Stimulated activated CD8-positive, alpha-beta memory T cell treated with anti-CD3 and anti-CD28 coated beads, Interleukin-12 subunit alpha, Interleukin-12 subunit beta, amount 100 ng/mL, for 1 hour (primary cell): Measurements from ENCODE around the gene MED25.

ENCODE experiments used
- DNase-seq: peaks from one replicate; pipeline ENCODE4 v3.0.0-alpha.2; 2020; ENCODE audit warnings: low read depth

The MED25 gene

DNA sequence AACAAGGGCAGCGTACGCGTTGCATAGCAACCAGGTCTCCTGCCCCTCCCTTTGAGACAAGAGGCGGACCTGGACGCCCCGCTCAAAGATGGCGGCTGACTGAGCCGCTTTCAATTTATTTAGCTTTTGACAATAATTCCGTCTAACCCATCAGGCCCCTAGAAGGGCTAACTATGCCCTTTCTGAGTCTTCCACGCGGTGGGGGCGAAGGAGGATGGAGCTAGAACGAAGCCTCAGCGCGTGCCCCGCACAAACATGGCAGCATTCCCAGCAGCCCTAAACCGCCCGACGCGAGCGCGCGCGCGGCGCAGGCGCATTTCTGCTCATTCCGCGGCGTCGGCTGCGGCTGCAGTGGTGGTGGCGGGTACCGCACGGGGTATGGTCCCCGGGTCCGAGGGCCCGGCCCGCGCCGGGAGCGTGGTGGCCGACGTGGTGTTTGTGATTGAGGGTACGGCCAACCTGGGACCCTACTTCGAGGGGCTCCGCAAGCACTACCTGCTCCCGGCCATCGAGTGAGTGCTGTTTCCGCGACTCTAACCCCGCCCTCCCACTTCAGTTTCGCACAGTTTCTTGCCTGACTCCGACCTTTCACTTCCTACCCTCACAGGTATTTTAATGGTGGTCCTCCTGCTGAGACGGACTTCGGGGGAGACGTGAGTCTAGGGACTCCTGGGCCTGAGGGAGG, at the start of gene MED25:
Gene MED25, plus strand, starts transcription at position 326 of the 685 bp plus-strand sequence. Its CDS starts 53 bp downstream, at position 379.
- DNase-seq = peak; percentile 76

DNA sequence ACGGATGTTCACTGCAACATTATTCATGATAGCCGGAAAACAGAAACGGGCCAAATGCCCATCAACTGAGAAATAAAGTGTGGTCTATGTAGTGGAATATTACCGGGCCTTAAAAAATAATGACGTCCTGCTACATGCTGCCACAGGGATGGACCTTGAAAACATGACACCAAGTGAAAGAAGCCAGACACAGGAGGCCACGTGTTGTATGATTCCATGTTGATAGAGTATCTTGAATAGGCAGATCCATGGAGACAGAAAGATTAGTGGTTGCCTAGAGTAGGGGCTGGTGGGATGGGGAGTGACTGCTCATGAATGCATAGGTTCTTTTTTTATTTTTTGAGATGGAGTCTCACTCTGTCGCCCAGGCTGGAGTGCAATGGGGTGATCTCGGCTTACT, 47.6 kb upstream of the MED25 start:
- no peak for DNase-seq

DNA sequence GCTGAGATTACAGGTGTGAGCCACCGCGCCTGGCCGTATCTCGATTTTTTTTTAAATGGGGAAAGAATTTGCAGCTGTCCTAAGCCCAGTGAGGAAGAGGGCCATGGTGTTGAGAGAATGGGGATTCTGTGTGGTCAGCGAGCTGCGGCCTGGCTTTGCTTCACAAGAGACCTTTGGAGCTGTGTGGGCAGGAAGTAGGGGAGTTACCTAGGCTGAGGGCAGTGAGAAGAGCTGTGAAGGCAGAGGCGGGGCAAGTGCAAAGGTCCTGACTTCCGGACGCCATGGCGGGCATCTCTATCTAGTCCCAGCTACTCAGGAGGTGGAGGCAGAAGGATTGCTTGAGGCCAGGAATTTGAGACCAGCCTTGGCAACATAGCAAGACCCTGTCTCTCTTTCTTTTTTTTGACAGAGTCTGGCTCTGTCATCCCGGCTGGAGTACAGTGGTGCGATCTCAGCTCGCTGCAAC, 46.4 kb upstream of the MED25 start:
- no peak for DNase-seq

DNA sequence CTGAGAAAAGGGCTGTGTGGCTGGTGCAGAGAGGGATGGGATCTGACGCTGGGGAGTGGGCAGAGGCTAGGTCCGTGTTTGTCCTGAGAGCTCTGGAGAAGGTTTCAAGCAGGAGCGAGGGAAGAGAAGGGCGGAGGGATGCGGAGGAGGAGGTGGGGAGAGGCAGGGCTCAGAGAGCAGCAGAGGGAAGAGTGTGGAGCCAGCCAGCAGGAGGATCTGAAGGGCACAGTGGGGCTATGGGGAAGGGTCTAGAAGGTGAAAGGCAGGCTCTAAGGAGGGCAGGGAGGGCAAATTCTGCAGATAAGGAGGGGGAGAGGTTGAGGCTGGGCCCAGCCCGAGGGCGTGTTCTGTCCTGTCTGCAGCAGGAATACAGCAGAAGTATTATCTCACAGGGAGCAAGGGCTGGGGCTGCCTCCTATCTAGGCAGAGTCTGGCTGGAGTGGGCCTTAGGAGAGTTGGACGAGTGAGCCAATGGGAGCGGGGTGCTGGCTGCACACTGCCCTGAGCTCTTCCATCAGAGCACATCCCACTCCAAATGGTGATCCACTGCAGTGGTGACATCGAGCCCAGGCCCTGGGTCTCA, 45.1 kb upstream of the MED25 start:
- DNase-seq = no peak

DNA sequence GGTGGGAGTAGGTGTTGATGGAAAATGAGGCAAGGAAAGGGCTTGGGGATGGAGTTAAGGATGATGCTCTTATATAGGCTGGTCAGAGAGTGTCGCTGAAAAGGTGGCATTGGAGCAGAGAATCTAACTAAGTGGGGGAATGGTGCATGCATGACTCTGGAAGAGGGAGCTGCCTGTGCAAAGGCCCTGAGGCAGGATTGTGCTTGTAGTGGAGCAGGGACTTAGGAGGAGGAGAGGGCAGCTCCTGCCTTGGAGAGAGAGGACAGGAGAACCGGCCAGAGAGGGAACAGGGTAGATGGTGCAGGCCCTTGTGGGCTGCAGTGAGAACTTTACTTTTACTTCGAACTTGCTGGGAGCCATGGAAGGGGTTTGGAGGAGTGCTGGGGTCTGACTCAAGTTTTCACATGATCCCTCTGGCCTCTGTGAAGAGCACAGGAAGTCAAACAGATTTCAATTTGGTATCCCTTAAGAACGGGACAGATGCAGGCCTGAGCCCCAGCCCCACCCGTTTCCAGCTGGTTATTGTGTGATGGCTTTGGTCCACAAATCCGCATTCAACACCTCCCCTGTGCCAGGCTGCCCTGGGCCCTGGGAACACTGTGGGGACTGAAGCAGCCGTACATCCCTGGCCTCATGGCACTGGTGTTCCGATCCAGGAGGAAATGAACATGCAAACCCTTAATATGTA, 44.3 kb upstream of the MED25 start:
- no peak for DNase-seq

DNA sequence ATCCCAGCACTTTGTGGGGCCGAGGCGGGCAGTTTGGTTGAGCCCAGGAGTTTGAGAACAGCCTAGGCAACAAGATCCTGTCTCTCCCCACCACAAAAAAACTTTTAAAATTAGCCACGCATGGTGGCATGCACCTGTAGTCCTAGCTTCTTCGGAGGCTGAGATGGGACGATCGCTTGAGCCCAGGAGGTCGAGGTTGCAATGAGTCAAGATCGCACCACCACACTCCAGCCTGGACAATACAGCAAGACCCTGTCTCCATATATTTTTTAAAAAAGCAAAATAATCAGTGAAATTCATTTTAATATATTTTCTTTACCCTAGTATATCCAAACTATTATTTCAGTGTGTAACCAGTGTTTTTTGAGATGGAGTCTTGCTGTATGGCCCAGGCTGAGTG, 43.1 kb upstream of the MED25 start:
- DNase-seq = no peak

DNA sequence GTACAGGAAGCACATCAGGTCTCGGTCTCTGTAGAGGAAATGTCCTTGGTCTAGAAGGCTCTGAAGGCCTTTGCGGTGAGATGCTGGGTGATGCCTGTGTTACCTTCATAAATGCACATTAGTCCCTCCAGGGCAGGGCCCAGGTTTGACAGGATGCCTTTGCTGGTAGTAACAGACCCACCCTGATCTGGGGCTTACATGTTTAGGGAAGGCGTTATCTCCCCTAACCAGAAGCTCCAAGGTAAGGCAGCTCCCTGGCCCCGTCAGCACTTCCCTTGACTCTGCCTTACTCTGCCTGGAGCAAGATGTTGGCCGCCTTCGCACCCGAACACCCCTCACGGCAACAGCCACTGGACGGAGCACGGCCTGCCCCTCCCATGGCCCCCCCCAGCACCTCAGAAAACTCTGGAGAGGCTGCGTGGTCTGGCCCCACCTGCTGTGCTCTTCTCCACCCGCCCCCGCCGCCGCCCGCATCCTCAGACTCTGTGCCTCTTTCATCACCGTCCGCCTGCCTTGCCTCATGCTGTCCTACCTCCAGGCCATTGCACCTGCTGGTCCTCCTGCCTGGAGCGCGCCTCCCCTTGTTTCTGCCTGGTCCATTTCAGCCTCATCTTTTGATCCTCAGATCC, 42.2 kb upstream of the MED25 start:
- no peak for DNase-seq

DNA sequence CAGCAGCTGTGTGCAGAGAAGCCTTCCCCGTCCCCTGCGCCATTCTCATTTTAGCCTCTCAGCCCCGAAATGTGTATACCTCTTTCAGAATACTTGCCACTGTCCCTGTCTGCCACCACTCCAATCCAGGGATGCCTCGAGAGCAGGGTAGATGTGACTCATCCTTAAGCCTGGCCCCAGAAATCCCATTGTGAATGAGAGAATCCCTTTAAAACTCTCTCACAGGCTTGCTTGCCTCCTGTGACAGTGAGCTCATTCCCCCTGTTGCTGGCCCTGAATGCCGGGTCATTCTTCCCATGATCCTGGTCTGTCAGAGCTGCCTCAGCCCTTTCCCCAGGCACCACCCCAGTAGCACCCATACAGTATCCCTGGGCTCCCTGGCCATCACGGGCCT, 41.7 kb upstream of the MED25 start:
- no peak for DNase-seq

DNA sequence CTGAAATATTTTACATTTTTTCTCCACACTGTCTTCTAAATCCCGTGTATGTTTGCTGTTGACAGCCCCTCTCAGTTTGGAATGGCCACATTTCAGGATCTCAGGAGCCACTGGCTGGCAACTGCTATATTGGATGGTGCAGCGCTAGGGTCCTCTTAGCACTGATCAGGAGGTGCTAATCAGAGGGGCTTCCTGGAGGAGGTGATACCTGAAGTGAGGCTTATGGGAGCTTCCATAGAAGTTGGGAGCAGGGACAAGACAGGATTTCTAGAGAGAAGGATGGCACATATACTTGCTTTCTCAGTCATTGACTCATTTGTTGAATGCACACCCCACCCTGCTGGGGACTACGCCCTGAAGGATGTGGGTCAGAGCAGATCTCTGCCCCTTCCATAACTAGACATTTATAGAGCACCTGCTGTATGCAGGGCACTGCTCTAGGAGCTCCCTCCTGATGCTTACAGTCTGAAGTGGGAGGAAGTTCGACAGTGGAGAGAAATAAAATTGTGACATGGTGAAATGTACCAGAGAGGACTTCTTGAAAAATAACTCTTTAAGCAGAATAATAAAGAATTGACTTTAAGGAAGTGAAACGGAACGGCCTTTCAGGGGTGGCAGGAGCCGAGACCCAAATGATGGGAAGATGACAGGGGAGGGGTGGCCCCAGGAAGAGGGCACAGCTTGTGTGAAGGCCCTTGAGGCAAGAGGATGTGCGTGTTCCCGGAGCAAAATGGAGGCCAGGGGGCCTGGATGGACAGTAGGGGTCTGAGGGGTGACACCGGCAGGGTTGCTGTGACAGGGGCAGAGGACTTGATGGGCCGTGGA, 38.1 kb upstream of the MED25 start:
- no peak for DNase-seq

DNA sequence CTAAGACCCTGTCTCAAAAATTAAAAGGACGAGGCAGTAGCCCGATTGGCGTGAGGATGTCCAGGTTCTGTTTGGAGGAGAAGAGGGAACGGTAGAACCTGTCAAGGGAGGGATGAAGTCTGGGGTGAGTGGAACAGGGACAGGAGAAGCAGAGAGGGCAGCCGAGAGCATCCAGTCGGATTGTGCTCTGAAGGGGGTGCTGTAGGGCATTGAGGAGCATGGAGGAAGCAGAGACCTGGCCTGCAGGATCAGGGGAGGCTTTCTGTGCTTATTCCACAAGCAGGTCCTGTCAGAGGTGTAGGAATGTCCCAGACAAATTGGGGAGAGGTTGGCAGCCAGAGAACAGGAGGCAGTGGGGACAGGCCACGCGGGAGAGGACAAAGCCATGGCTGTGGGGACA, 37.2 kb upstream of the MED25 start:
- DNase-seq = no peak

DNA sequence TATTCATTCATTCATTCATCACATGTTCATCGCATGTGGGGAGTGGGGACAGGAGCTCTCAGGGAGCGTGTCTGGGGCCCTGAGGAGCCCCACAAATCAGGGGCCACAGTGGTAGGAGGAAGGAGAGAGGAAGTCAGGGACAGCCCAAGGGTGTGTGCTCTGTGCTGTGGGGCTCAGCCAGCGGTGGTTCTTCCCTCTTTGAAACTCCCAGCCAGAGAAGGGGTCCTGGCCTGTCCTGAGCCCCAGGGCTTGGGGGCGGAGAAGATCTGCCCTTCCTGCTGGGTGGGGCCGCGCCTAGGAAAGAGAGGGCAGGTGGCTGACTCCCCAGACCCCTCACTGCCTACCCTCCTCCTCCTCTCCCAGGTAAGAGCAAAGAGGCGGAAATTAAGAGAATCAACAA, 36.7 kb upstream of the MED25 start:
- no peak for DNase-seq

DNA sequence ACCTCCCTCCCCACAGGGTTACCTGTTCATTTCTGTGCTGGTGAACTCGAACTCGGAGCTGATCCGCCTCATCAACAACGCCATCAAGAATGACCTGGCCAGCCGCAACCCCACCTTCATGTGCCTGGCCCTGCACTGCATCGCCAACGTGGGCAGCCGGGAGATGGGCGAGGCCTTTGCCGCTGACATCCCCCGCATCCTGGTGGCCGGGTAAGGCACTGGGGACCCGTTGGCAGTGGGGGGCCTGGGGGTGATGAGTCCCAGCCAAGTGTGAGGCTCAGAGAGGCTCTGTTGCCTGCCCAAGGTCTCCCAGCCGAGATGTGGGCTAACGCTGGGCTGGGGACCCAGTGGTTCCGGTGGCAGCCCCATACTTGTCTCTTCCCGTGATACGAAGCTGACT, 35.6 kb upstream of the MED25 start:
- DNase-seq = no peak

DNA sequence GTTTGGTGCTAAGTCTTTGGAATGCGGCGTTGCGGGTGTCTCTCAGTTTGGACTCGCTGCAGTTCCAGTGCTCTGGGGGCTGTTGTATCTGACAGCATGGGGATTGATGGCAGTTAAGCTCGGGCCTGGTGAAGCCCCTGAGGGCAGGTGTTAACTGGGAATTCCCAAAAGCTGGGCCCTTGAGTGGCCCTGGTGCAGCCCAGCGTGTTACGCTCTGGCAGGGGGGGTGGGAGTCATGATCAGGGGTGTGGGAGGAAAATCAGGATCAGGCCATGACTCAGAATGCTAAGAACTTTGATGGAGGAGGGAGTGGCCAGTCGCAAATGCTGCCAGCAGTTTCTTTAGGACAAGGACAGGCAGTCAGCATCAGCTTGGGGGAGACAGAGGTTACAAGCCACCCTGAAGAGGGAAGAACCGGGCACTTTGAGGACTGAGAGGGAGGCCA, 31.7 kb upstream of the MED25 start:
- DNase-seq = no peak

DNA sequence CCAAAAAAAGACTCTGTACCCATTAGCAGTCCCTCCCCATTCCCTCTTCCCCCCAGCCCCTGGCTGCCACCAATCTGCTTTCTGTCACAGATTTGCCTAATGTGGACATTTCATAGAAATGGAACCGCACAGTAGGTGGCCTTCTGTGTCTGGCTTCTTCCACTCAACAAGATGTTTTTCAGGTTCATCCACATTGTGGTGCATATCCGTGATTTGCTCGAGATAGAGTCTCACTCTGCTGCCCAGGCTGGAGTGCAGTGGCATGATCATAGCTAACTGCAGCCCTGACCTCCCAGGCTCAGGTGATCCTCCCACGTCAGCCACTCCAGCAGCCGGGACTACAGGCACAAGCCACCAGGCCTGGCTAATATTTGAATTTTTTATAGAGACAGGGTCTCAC, 30.3 kb upstream of the MED25 start:
- DNase-seq = no peak

DNA sequence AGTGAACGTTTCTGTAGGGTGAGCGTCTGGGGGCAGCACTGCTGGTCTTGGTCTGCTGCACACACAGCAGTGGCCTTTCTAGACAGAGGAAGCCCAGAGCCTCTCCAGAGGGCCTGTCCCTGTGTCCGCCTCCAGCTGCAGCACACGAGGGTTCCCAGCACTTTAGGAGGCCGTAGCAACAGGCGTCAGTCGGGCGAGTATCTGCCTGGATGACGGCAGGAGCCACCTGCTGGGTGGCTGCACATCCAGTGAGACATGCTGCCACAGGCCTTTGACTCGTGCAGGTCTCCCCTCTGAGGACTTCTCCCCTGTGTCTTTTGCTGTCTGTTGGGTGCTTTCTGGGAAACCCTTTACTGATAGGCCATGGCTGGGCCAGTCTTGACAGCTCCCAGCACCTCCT, 29.2 kb upstream of the MED25 start:
- DNase-seq = no peak

DNA sequence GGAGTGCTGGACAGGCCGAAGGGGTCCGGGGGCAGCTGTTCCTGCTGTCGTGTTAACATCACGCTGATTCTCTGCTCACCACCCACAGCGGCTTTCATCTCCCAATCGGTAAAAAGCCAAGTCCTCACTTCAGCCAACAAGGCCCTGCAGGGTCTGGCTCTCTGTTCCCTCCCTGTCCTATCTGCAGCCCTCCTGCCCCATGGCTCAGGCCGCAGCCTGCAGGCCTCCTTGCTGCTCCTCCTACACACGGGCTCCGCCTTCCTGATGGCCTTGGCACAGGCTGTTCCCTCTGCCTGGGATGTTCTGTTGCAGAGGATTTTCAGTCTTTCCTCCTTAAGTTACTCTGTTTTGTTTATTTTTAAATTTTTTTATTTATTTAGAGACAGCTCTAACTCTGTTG, 27.2 kb upstream of the MED25 start:
- no peak for DNase-seq

DNA sequence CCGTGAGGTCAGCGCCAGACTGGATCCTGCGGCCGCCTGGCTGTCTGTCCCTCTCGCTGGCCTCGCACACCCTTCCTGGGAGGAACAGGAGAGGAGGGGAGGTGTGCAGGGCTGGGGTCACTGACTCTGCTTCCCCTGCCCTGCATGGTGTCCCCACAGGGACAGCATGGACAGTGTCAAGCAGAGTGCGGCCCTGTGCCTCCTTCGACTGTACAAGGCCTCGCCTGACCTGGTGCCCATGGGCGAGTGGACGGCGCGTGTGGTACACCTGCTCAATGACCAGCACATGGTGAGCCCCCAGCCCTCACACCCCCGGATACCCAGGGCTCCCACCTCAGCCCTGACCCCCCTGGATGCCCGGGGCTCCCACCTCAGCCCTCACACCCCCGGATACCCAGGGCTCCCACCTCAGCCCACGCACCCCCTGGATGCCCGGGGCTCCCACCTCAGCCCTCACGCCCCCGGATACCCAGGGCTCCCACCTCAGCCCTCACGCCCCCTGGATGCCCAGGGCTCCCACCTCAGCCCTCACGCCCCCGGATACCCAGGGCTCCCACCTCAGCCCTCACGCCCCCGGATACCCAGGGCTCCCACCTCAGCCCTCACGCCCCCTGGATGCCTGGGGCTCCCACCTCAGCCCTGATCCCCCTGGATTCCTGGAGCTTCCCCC, 26.2 kb upstream of the MED25 start:
- DNase-seq = no peak

DNA sequence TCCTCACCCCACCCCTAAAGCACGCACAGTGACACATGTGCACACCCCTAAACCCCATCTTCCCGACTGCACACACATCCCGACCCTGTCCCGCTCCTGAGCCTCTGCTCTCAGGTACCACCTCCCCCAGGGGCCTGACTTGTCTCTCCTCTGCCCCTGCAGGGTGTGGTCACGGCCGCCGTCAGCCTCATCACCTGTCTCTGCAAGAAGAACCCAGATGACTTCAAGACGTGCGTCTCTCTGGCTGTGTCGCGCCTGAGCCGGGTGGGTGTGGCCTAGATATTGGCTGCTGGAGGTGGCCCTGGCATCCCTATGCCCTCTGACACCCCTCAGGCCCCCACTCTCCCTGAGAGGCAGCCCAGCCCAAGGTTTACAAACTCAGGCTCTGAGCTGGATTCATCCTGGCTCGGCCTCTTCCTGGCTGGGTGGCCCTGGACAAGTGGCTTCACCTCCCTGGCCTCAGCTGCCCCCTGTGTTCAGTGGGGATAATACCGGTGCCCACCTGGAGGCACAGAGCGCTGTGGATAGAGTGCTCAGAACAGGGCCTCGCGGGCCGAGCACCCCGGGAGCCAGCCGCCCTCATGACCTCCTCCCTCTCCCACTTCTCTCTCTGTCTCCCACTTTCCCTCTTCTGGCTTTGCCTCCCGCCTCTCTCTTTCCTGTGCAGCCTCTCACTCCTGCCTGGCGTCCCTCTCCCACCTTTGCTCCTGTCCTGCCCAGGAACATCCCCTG, 25.1 kb upstream of the MED25 start:
- DNase-seq = no peak

DNA sequence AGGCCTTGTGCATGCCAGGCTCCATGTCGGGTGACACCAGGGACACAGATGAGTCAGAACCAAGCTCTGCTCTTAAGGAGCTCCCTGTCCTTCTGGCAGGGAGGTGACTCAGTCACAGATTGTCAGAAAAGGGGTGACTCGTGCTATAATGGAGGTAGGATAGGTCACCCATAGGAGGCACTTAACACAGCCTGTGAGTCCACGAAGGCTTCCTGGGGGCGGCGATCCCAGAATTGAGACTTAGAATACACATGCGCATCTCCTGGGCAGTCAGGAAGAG, 24.6 kb upstream of the MED25 start:
- no peak for DNase-seq

DNA sequence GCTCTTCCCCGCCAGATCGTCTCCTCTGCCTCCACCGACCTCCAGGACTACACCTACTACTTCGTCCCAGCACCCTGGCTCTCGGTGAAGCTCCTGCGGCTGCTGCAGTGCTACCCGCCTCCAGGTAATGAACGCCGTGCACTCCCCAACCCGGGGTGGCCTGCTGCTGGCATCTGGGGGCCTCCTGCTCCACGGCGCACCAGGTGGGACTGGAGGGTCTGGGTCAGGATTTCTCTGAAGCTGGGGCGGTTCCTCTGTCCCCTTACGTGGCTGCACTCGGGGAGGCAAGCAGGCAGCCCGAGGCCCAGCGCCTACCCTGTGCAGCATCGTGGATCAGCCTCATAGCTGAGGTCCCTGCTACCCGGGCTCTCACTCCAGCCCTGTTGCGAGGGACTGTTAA, 22.5 kb upstream of the MED25 start:
- no peak for DNase-seq

DNA sequence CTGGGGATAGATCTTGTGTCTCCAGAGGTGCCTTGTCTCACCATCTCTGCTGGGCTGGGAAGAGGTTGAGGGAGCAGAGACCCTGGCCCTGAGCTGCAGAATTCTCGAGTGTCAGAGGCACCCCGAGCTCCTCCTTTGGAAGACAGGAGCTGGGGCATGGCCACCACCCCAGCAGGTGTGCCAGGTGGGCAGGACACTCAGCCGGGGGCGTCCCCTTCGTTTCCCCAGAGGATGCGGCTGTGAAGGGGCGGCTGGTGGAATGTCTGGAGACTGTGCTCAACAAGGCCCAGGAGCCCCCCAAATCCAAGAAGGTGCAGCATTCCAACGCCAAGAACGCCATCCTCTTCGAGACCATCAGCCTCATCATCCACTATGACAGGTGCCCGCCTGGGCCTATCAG, 19.5 kb upstream of the MED25 start:
- no peak for DNase-seq
